Nucleus accumbens (tissue), 56 donors: ENCODE data around the gene OSBP2.
A peak's percentile ranks its signal among the peaks of the same experiment; 100 is the strongest.

Experiments used
- DNase-seq, 56 donors: peaks; one replicate each; lab custom pipeline; 2025; lab: John Stamatoyannopoulos, UW

OSBP2 gene

GRCh38 chr22:30889268-30889995 is 194.8 kb downstream of the OSBP2 start:
- DNase-seq, result no peak

GRCh38 chr22:30889996-30890480 is 195.4 kb downstream of the OSBP2 start:
- DNase-seq, result no peak

GRCh38 chr22:30890686-30891442 is 196.2 kb downstream of the OSBP2 start:
- peak in 3 of 56 donors; percentile 14 to 20 (median 19) for DNase-seq

GRCh38 chr22:30891443-30891755 is 196.7 kb downstream of the OSBP2 start:
- DNase-seq, result no peak

- DNase-seq, result no peak
Observed at GRCh38 chr22:30891781-30892180, 197.1 kb downstream of the OSBP2 start.

GRCh38 chr22:30892286-30892685 is 197.6 kb downstream of the OSBP2 start:
- no peak for DNase-seq

- DNase-seq, result no peak
Observed at GRCh38 chr22:30892731-30893221, 198.1 kb downstream of the OSBP2 start.

- DNase-seq, result no peak
Observed at GRCh38 chr22:30893434-30894370, 199.0 kb downstream of the OSBP2 start.

- DNase-seq, result no peak
Observed at GRCh38 chr22:30894371-30894740, 199.7 kb downstream of the OSBP2 start.

- no peak for DNase-seq
Observed at GRCh38 chr22:30902496-30903357, 208.1 kb downstream of the OSBP2 start.

- DNase-seq, result no peak
Observed at GRCh38 chr22:30903876-30904460, 209.3 kb downstream of the OSBP2 start.

- no peak for DNase-seq
Observed at GRCh38 chr22:30905696-30906341, 211.1 kb downstream of the OSBP2 start.

- no peak for DNase-seq
Observed at GRCh38 chr22:30906411-30906810, 211.7 kb downstream of the OSBP2 start.

GRCh38 chr22:30906946-30907345 is 212.3 kb downstream of the OSBP2 start:
- no peak for DNase-seq

- no peak for DNase-seq
Observed at GRCh38 chr22:30908051-30908461, 213.4 kb downstream of the OSBP2 start.

GRCh38 chr22:30909306-30909705 is 214.6 kb downstream of the OSBP2 start:
- no peak for DNase-seq

GRCh38 chr22:30910358-30910757 is 215.7 kb downstream of the OSBP2 start:
- DNase-seq, result no peak

GRCh38 chr22:30918761-30919160 is 224.1 kb downstream of the OSBP2 start:
- DNase-seq, result no peak

- DNase-seq, result no peak
Observed at GRCh38 chr22:30919973-30920372, 225.3 kb downstream of the OSBP2 start.
